Activated CD4-positive, alpha-beta T cell treated with anti-CD3 and anti-CD28 coated beads, Interleukin-2, amount 10 ng/mL, durations not matched to agents 24 days and 14 days (primary cell): ENCODE results near the gene DCBLD2. TPM values are rescaled to one million over a fixed set of nuclear protein-coding genes. Genes with fewer than 3 reads are reported as not detected.

Source experiments
- DNase-seq: peaks from one replicate; pipeline ENCODE4 v3.0.0; 2022
- H3K27ac Mint-ChIP-seq: one replicate; pipeline ENCODE4 v1.8.0; 2022; ENCODE audit warnings: mild to moderate bottlenecking, mixed read lengths
- H3K27me3 Mint-ChIP-seq: one replicate; pipeline ENCODE4 v1.8.0; 2022; ENCODE audit warnings: mixed read lengths
- H3K36me3 Mint-ChIP-seq: one replicate; pipeline ENCODE4 v1.8.0; 2022; ENCODE audit warnings: low read depth, mild to moderate bottlenecking, mixed read lengths
- H3K4me1 Mint-ChIP-seq: one replicate; pipeline ENCODE4 v1.8.0; 2021; ENCODE audit warnings: mixed read lengths
- H3K4me3 Mint-ChIP-seq: one replicate; pipeline ENCODE4 v1.8.0; 2022; ENCODE audit warnings: mild to moderate bottlenecking, moderate library complexity, mixed read lengths
- H3K9me3 Mint-ChIP-seq: one replicate; pipeline ENCODE4 v1.8.0; 2021; ENCODE audit warnings: mixed read lengths
- intact Hi-C: fragments of 100-400 bp; cut with micrococcal nuclease; formaldehyde crosslinking; loops from one replicate; pipeline ENCODE4 v1.15.1; 2023
- total RNA-seq: library from RNA; stranded (reverse); gene quantifications from 2 replicates; pipeline ENCODE4 v1.2.3, GENCODE V29; 2022

DCBLD2 gene
- total RNA-seq, 1 donor from 2014 or later: 2.7 TPM

DNA sequence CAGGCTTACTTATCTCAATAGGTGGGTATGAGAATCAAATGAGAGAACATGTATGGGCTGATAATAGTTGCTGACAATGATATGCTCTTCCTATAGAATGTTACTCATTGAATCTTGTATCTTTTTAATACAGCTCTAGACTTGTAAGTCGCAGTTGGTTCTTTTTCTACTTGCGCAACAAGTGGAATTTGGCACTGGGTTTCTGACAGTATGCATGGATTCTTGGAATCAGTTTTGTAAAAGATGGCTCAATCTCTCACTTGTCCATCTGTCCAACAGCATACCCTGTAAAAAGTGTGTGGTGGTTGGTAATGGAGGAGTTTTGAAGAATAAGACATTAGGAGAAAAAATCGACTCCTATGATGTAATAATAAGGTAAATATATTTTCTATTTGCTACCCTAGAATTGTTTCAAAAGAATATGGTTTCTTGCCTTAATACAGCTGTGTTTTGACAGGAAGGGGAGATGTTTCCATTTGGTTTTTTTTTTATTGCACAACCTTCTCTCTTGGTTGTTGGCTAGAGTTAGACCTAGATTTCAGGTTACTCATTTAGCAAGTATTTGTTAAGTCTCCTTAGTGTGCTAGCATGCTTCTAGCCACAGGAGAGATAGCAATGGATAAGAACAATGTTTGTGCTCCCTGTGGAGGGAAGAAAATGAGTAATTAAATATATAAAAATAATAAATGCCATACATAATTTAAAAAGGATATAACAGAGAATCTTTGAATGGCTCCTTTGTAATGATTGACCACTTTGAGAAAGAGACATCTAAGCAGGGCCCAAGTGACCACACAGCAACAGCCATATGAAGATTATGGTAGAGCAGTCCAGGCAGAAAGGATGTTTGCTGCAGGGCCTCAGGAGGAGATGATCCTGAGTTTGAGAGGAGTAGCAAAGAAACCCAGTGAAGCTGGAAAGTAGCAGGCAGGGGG, 116.6 kb downstream of the DCBLD2 start:
- Mint-ChIP-seq H3K36me3 (no peaks in the 10 kb centered on the region), H3K27me3 (peaks cover 9% of the 10 kb centered on the region), H3K9me3 (no peaks in the 10 kb centered on the region), H3K4me3 (no peak overlapping the region), H3K4me1 (peaks cover 8% of the 10 kb centered on the region), H3K27ac (no peak overlapping the region)
- DNase-seq: no peak
- intact Hi-C loops: no loop called here

DNA sequence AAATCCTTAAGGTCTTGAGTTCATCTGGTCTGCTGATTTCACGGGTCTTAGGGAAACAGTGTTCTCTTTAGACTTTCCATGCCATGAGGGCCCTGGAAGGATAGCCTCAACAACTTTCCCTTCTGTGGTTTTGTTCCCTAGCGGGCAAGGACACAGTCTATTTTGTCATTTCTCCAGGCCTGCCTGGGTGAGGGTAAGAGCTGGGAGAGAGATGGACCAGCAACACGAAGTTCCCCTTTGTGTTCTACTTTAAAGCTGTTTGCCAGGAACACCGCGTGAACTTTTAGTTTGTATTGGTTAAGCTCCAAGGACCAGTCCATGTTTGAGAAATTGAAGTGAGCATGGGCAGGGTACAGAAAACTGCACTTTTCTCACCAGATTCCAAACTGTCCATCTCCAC, 117.5 kb downstream of the DCBLD2 start:
- H3K27me3 Mint-ChIP-seq: peaks cover 4% of the 10 kb centered on the region
- H3K4me3 Mint-ChIP-seq: no peak overlapping the region
- no peaks in the 10 kb centered on the region for H3K36me3 Mint-ChIP-seq
- peaks cover 10% of the 10 kb centered on the region for H3K4me1 Mint-ChIP-seq
- DNase-seq: no peak
- intact Hi-C loops: no loop called here
- no peak overlapping the region for H3K27ac Mint-ChIP-seq
- no peaks in the 10 kb centered on the region for H3K9me3 Mint-ChIP-seq

DNA sequence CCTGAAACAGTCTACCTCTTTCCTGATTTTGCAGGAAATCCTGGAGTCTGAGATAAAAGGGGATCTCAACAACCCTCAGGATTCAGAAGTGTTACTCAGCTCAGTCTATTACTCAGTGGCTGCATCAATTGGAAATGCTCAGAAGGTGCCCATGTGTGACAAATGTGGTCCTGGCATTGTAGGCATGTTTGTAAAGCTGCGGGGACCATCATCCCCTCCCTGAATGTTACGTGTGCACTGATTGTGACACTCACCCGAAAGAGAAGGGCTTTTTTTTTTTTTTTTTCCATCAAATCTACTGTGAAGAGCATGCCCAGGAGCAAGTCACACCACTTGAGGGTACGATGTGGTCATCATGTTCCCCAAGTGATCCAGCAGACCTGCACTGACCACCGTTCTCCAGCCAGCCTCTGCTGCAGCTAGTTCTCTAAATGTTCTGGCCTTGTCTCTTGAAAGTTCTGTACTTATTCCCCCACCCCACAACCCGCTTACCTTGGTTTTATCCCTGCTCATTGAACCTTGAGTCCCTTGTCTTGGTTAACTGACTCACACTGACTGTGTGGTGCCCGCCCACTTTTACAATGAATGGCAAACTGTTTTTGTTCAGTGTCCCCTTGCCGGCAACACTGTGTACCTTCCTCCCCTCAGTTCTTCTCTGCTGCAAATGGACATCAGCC, 118.5 kb downstream of the DCBLD2 start:
- no peak for DNase-seq
- Mint-ChIP-seq H3K4me1 (peaks cover 16% of the 10 kb centered on the region), H3K36me3 (no peaks in the 10 kb centered on the region), H3K27me3 (peaks cover 2% of the 10 kb centered on the region), H3K4me3 (no peak overlapping the region), H3K27ac (no peak overlapping the region), H3K9me3 (no peaks in the 10 kb centered on the region)
- intact Hi-C loops: no loop called here

DNA sequence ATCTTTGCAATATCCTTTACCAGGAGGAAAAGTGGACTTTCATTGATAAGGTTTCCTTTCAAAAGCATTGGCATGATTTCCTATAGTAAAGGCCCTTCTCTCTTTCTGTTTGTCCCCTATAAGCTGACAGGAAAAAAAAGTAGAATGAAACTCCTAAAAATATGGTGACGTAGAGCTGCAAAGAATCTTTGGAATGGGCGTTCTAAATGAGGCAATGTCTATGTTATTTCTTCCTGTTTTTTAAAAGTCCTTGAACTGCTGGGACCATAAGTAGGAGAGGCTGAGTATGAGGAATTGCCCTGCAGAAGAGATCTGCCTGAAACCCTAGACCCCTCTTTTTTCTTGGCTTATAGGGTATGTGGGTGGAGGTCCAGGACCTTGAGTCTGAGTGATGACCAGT, 121.2 kb downstream of the DCBLD2 start:
- intact Hi-C loops: no loop called here
- no peak overlapping the region for H3K27ac Mint-ChIP-seq

GRCh38 chr3:98779541-98780335, 121.8 kb downstream of the DCBLD2 start:
- Mint-ChIP-seq H3K4me1 (peaks cover 7% of the 10 kb centered on the region), H3K4me3 (no peak overlapping the region), H3K27me3 (peaks cover 6% of the 10 kb centered on the region), H3K36me3 (no peaks in the 10 kb centered on the region), H3K27ac (no peak overlapping the region), H3K9me3 (no peaks in the 10 kb centered on the region)
- intact Hi-C loops: no loop called here
- DNase-seq: no peak

More for the DNA sequence above, 121.2 kb downstream of the DCBLD2 start:
- no peaks in the 10 kb centered on the region for H3K9me3 Mint-ChIP-seq
- H3K4me1 Mint-ChIP-seq: peaks cover 7% of the 10 kb centered on the region
- H3K4me3 Mint-ChIP-seq: no peak overlapping the region
- H3K36me3 Mint-ChIP-seq: no peaks in the 10 kb centered on the region
- no peak for DNase-seq
- peaks cover 6% of the 10 kb centered on the region for H3K27me3 Mint-ChIP-seq

- no peak overlapping the region for H3K4me3 Mint-ChIP-seq
- no peaks in the 10 kb centered on the region for H3K36me3 Mint-ChIP-seq
- H3K4me1 Mint-ChIP-seq: peaks cover 7% of the 10 kb centered on the region
- H3K9me3 Mint-ChIP-seq: no peaks in the 10 kb centered on the region
- DNase-seq: peak; percentile 55
- intact Hi-C loops: no loop called here
- H3K27ac Mint-ChIP-seq: no peak overlapping the region
- H3K27me3 Mint-ChIP-seq: peaks cover 6% of the 10 kb centered on the region
These were observed 122.6 kb downstream of the DCBLD2 start for GRCh38 chr3:98778852-98779413.

GRCh38 chr3:98778383-98778782, 123.1 kb downstream of the DCBLD2 start:
- no peaks in the 10 kb centered on the region for H3K9me3 Mint-ChIP-seq
- intact Hi-C loops: no loop called here
- peaks cover 8% of the 10 kb centered on the region for H3K27me3 Mint-ChIP-seq
- H3K27ac Mint-ChIP-seq: no peak overlapping the region
- H3K4me1 Mint-ChIP-seq: peaks cover 7% of the 10 kb centered on the region
- no peaks in the 10 kb centered on the region for H3K36me3 Mint-ChIP-seq
- no peak for DNase-seq
- no peak overlapping the region for H3K4me3 Mint-ChIP-seq

GRCh38 chr3:98777801-98778220, 123.7 kb downstream of the DCBLD2 start:
- DNase-seq: no peak
- Mint-ChIP-seq H3K4me3 (no peak overlapping the region), H3K4me1 (peaks cover 7% of the 10 kb centered on the region), H3K27ac (no peak overlapping the region), H3K36me3 (no peaks in the 10 kb centered on the region), H3K27me3 (peaks cover 8% of the 10 kb centered on the region), H3K9me3 (no peaks in the 10 kb centered on the region)
- intact Hi-C loops: no loop called here

GRCh38 chr3:98777286-98777685, 124.2 kb downstream of the DCBLD2 start:
- H3K27me3 Mint-ChIP-seq: peaks cover 8% of the 10 kb centered on the region
- no peaks in the 10 kb centered on the region for H3K9me3 Mint-ChIP-seq
- intact Hi-C loops: no loop called here
- H3K36me3 Mint-ChIP-seq: no peaks in the 10 kb centered on the region
- H3K4me1 Mint-ChIP-seq: peaks cover 7% of the 10 kb centered on the region
- no peak overlapping the region for H3K4me3 Mint-ChIP-seq
- no peak overlapping the region for H3K27ac Mint-ChIP-seq
- DNase-seq: no peak

DNA sequence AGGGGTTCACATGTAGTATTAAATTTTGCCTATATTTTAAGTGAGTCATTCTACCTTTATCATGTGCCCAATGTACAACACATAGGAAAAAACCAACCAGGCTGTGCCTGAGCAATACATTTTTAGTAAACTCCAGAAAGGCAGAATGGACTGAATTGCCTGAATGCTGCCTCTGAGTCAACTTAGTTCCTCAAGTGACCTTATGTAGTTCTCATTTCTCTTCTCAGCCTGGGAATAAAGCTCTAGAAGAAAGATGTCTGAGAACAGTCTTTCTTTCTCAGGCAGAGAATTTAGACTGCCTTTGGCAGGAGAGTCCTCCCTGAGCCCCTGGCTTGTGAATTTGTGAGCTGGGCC, 125.4 kb downstream of the DCBLD2 start:
- H3K4me1 Mint-ChIP-seq: peaks cover 7% of the 10 kb centered on the region
- H3K9me3 Mint-ChIP-seq: no peaks in the 10 kb centered on the region
- peaks cover 8% of the 10 kb centered on the region for H3K27me3 Mint-ChIP-seq
- no peak overlapping the region for H3K4me3 Mint-ChIP-seq
- intact Hi-C loops: no loop called here
- no peaks in the 10 kb centered on the region for H3K36me3 Mint-ChIP-seq
- no peak for DNase-seq
- no peak overlapping the region for H3K27ac Mint-ChIP-seq

GRCh38 chr3:98775459-98776139, 125.9 kb downstream of the DCBLD2 start:
- H3K9me3 Mint-ChIP-seq: no peaks in the 10 kb centered on the region
- no peak overlapping the region for H3K27ac Mint-ChIP-seq
- DNase-seq: no peak
- H3K4me1 Mint-ChIP-seq: peaks cover 8% of the 10 kb centered on the region
- peaks cover 10% of the 10 kb centered on the region for H3K27me3 Mint-ChIP-seq
- no peak overlapping the region for H3K4me3 Mint-ChIP-seq
- H3K36me3 Mint-ChIP-seq: no peaks in the 10 kb centered on the region
- intact Hi-C loops: no loop called here

- H3K27me3 Mint-ChIP-seq: peaks cover 10% of the 10 kb centered on the region
- intact Hi-C loops: no loop called here
- no peaks in the 10 kb centered on the region for H3K36me3 Mint-ChIP-seq
- no peak overlapping the region for H3K4me3 Mint-ChIP-seq
- no peaks in the 10 kb centered on the region for H3K9me3 Mint-ChIP-seq
- H3K27ac Mint-ChIP-seq: no peak overlapping the region
- peaks cover 2% of the 10 kb centered on the region for H3K4me1 Mint-ChIP-seq
- DNase-seq: no peak
These were observed 129.5 kb downstream of the DCBLD2 start for GRCh38 chr3:98772022-98772421.
